HEK293 (cell line): ENCODE results near the gene SLC22A16.

Source experiments
- CTCF ChIP-seq: fragments of 450-650 bp; formaldehyde crosslinking; IDR thresholded peaks from 2 replicates; pipeline ENCODE4 v1.5.1; 2016; ENCODE audit warnings: missing biosample characterization, missing genetic modification characterization
- REPIN1 ChIP-seq: fragments of 450-650 bp; formaldehyde crosslinking; IDR thresholded peaks from 2 replicates; pipeline ENCODE4 v1.5.1; 2017; ENCODE audit warnings: missing biosample characterization, missing genetic modification characterization, low read depth
- ZNF639 ChIP-seq: fragments of 450-650 bp; formaldehyde crosslinking; IDR thresholded peaks from 2 replicates; pipeline ENCODE4 v1.5.1; 2016; ENCODE audit warnings: missing biosample characterization, missing genetic modification characterization
- ZNF660 ChIP-seq: fragments of 450-650 bp; IDR thresholded peaks from 2 replicates; pipeline ENCODE4 v1.5.1; 2018; ENCODE audit warnings: missing biosample characterization, mild to moderate bottlenecking, missing genetic modification characterization

GRCh38 chr6:110525001-110525400, 48.6 kb upstream of the SLC22A16 start:
- TF ChIP-seq CTCF (tag by site-specific recombination), result no peak
- TF ChIP-seq ZNF660, result no peak
- no peak for TF ChIP-seq ZNF639
- TF ChIP-seq REPIN1 (tag by site-specific recombination), result no peak
